ENCODE data around the gene ALX3.

Gene ALX3

GRCh38 chr1:110112143-110112542 is 41.7 kb upstream of the ALX3 start, which contains the start of gene UBL4B:
Gene UBL4B, plus strand, starts transcription at chr1:110112443. Its CDS starts 92 bp downstream, at chr1:110112535.
- H3K27ac ChIP-seq: no peak within 1 kb of the TSS
- TF ChIP-seq CTCF (conservative IDR thresholded peaks at IDR 0.05): no peak

- no peak for TF ChIP-seq CTCF (conservative IDR thresholded peaks at IDR 0.05)
- H3K27ac ChIP-seq: no peak overlapping the region
Measured at GRCh38 chr1:110111081-110111480, 40.6 kb upstream of the ALX3 start.

- no peak for TF ChIP-seq CTCF (conservative IDR thresholded peaks at IDR 0.05)
- no peak overlapping the region for H3K27ac ChIP-seq
Measured at GRCh38 chr1:110107867-110108469, 37.5 kb upstream of the ALX3 start.

GRCh38 chr1:110106013-110106941 is 35.8 kb upstream of the ALX3 start:
- peak; percentile 95 for TF ChIP-seq CTCF (conservative IDR thresholded peaks at IDR 0.05)
- H3K27ac ChIP-seq: peak overlapping the region; percentile 11; the same call in 1 of the 2 replicates

- no peak overlapping the region for H3K27ac ChIP-seq
- no peak for TF ChIP-seq CTCF (conservative IDR thresholded peaks at IDR 0.05)
Measured at GRCh38 chr1:110102081-110102480, 31.6 kb upstream of the ALX3 start.

- TF ChIP-seq CTCF (conservative IDR thresholded peaks at IDR 0.05): no peak
Measured at GRCh38 chr1:110100335-110100734, 29.9 kb upstream of the ALX3 start.

GRCh38 chr1:110098222-110099026 is 28.0 kb upstream of the ALX3 start:
- H3K27ac ChIP-seq: no peak overlapping the region
- TF ChIP-seq CTCF (conservative IDR thresholded peaks at IDR 0.05): no peak

More at GRCh38 chr1:110100335-110100734, 29.9 kb upstream of the ALX3 start:
- H3K27ac ChIP-seq: no peak overlapping the region

Data from VCaP (cell line).